Right atrium auricular region (tissue), 2 donors: Measurements from ENCODE around the gene C1orf21. TPM values are rescaled to one million over a fixed set of nuclear protein-coding genes. Genes with fewer than 3 reads are reported as not detected.

Experiments
- DNase-seq: peaks from one replicate; pipeline ENCODE4 v3.0.0-alpha.2; 2019; ENCODE audit warnings: low spot score
- H3K27ac ChIP-seq, 2 donors: fragments of 200-600 bp; sonication (generic); 1 replicate in 1 of 2; 2 replicates in 1 of 2; pipeline ENCODE4 v1.5.1; 2016 to 2019
- H3K27me3 ChIP-seq, 2 donors: fragments of 200-600 bp; sonication (generic); one replicate each; pipeline versions ENCODE4 v1.5.1 to v1.6.0; 2017 to 2019
- H3K36me3 ChIP-seq: fragments of 200-600 bp; sonication (generic); one replicate; pipeline ENCODE4 v1.5.1; 2016
- H3K4me1 ChIP-seq, 2 donors: fragments of 200-600 bp; sonication (generic); one replicate each; pipeline versions ENCODE4 v1.5.1 to v1.6.0; 2017 to 2019
- H3K4me3 ChIP-seq, 2 donors: fragments of 200-600 bp; sonication (generic); 1 replicate in 1 of 2; 2 replicates in 1 of 2; pipeline ENCODE4 v1.5.1; 2017 to 2019; ENCODE audit warnings: mild to moderate bottlenecking in 1 of 2, moderate library complexity in 1 of 2
- H3K9me3 ChIP-seq, 2 donors: fragments of 200-600 bp; sonication (generic); one replicate each; pipeline ENCODE4 v1.5.1; 2019
- total RNA-seq, 2 donors: library from RNA; depleted of rRNA; stranded (reverse); fragments of >200 nt; gene quantifications; one replicate each; pipeline ENCODE4 v1.1.0, GENCODE V29; 2016
- TF ChIP-seq, protein P1 (sequence below), 2 donors: fragments of 200-600 bp; sonication (generic); IDR thresholded peaks; one replicate each; pipeline ENCODE4 v1.5.1; 2019; ENCODE audit warnings: antibody characterized with exemption in 2 of 2

The C1orf21 gene
- total RNA-seq, 2 donors from 2014 or later = 49.4 to 78.5 TPM

DNA sequence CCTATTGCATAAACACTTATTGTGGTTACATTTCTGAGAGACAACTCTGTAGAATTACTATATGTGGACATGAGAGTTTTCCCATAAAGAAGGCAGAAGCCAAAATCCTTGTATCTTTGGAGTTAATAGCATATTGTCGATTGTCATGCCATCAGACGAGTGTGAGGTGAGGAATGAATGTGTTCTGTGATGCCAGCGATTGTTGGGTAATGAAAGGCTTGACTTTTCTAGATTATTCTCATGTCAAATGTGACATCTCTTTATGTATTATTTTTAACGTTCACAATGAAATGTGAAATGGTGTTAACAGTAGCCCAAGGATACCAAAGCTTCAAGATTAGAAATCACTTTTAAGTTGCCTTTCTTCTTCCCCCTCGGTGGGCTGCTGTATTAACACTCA is 84.9 kb downstream of the C1orf21 start:
- no peaks in the 10 kb centered on the region for H3K36me3 ChIP-seq
- peaks cover 0 to 12% of the 10 kb centered on the region in 2 donors for H3K4me1 ChIP-seq
- TF ChIP-seq, protein P1, sequence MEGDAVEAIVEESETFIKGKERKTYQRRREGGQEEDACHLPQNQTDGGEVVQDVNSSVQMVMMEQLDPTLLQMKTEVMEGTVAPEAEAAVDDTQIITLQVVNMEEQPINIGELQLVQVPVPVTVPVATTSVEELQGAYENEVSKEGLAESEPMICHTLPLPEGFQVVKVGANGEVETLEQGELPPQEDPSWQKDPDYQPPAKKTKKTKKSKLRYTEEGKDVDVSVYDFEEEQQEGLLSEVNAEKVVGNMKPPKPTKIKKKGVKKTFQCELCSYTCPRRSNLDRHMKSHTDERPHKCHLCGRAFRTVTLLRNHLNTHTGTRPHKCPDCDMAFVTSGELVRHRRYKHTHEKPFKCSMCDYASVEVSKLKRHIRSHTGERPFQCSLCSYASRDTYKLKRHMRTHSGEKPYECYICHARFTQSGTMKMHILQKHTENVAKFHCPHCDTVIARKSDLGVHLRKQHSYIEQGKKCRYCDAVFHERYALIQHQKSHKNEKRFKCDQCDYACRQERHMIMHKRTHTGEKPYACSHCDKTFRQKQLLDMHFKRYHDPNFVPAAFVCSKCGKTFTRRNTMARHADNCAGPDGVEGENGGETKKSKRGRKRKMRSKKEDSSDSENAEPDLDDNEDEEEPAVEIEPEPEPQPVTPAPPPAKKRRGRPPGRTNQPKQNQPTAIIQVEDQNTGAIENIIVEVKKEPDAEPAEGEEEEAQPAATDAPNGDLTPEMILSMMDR (IDR thresholded peaks at IDR 0.05) = no peak
- H3K27me3 ChIP-seq = no peaks in the 10 kb centered on the region
- peaks cover 0 to 23% of the 10 kb centered on the region in 2 donors for H3K9me3 ChIP-seq
- DNase-seq = no peak
- H3K27ac ChIP-seq = peak overlapping the region; percentile 61 to 66
- H3K4me3 ChIP-seq = no peak overlapping the region

DNA sequence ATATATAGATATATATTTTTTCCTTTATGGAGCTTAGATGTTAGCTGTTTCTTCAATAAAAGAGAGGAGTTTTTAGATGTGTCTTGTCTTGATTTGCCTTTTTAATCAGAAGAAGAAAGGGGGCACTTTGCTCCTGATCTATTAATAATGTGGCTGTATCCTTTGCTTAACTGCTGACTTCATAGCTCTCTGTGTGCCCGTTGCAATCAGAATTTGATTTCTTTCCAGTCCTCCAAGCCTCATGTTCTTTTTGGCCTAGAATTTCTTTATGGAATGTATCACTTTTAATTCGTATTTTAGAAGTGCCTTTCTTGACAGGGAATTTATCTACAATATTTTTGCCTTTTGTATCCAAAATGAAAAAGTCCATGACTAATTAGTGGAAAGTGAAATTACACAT is 85.3 kb downstream of the C1orf21 start:
- peaks cover 0 to 12% of the 10 kb centered on the region in 2 donors for H3K4me1 ChIP-seq

DNA sequence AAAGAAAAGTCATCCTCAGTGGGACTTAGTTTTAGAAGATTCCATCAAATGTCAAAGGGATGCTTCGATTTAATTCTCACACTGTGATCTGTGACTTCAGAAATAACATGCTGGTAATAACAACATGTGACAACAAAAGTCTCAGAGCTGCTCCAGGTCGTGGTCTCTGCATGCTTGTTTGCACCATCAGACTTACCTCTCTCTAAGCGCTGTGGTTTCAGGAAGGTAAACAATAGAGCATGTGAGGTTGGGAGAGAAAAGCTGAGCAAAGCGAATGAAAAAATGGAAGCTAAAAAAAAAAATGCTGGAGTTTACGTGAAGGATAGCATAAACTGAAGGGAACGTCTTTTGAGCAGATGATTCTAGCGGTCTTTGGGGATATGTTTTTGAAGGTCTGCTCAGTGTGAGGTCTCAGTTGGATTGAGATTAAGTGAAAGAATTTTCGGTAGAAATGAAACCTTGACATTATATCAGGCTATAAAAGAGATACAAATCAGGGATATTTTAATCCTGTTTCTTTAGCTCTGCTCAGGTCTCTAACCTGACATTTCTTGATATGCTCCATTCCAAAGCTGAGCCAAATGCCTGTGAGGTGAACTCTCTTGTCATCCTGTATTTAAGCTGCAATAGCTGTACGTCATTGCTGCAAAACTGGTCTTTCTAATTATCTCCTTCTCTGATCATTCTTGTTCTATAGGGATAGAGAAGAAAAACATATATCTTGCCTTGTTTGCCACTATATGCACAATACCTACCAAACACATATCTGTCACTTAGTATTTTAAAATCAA is 86.5 kb downstream of the C1orf21 start:
- Histone ChIP-seq H3K4me3 (no peak overlapping the region), H3K9me3 (peaks cover 0 to 23% of the 10 kb centered on the region in 2 donors), H3K36me3 (peaks cover 12% of the 10 kb centered on the region), H3K4me1 (peaks cover 0 to 12% of the 10 kb centered on the region in 2 donors), H3K27me3 (no peaks in the 10 kb centered on the region), H3K27ac (no peak overlapping the region)
- DNase-seq = no peak
- TF ChIP-seq, protein P1 (IDR thresholded peaks at IDR 0.05) = no peak

More for the DNA sequence above, 85.3 kb downstream of the C1orf21 start:
- DNase-seq = no peak
- H3K36me3 ChIP-seq = peaks cover 4% of the 10 kb centered on the region
- TF ChIP-seq, protein P1 (IDR thresholded peaks at IDR 0.05) = peak in 1 of 2 donors; percentile 36
- no peaks in the 10 kb centered on the region for H3K27me3 ChIP-seq
- peaks cover 0 to 23% of the 10 kb centered on the region in 2 donors for H3K9me3 ChIP-seq
- H3K4me3 ChIP-seq = no peak overlapping the region
- H3K27ac ChIP-seq = peak overlapping the region; percentile 61 to 66

DNA sequence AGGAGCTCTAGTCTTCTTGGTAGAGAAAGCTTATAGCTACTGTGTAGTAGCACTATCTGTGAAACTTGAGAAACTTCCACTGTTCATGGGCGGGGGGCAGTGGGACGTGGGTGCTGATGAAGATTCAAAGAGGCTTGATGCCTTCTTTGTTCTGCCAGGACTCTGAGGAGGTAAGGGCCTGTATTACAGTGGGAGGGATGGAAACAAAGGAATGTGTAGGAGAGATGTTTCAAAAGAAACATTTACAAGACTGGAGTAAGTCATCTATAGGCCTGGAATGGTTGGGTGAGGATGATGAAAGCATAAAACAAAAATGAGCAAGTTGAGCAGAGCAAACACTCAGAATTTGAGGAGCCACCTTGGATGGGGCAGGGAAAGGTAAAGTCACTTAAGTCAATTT is 89.4 kb downstream of the C1orf21 start:
- H3K4me3 ChIP-seq = no peak overlapping the region
- no peak for DNase-seq
- H3K27me3 ChIP-seq = no peaks in the 10 kb centered on the region
- H3K27ac ChIP-seq = no peak overlapping the region
- peaks cover 12% of the 10 kb centered on the region for H3K36me3 ChIP-seq
- peaks cover 0 to 28% of the 10 kb centered on the region in 2 donors for H3K4me1 ChIP-seq
- TF ChIP-seq, protein P1 (IDR thresholded peaks at IDR 0.05) = no peak
- peaks cover 0 to 23% of the 10 kb centered on the region in 2 donors for H3K9me3 ChIP-seq

DNA sequence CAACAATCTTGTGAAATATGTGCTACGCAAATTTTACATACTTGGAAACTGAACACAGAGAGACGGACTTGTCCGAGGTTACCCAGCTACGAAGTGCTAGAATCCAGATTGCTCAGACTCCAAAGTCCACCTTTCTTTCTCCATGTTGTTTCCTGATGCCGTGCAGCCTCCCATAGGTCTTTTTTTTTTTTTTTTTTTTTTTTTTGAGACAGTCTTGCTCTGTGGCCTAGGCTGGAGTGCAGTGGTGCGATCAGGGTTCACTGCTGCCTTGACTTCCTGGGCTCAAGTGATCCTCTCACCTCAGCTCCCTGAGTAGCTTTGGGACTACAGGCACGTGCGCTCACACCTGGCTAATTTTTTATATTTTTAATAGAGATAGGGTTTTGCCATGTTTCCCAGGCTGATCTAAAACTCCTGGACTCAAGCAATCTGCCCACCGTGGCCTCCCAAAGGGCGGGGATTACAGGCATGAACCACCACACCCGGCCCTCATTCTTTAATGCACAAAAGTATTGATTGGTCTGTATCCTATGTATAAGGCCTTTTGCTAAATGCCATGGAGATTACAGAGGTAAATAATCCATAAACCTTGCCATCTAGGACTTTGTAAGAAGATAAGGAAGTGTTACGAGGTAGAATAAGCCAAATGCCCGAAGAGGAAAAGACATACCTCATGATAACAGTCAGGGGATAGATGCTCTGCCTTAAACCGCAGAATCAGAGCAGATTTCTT is 92.8 kb downstream of the C1orf21 start:
- Histone ChIP-seq H3K4me1 (peaks cover 0 to 50% of the 10 kb centered on the region in 2 donors), H3K27me3 (no peaks in the 10 kb centered on the region), H3K4me3 (no peak overlapping the region), H3K36me3 (peaks cover 12% of the 10 kb centered on the region), H3K9me3 (peaks cover 0 to 7% of the 10 kb centered on the region in 2 donors), H3K27ac (no peak overlapping the region)
- DNase-seq = no peak
- TF ChIP-seq, protein P1 (IDR thresholded peaks at IDR 0.05) = no peak
